Measurements from ENCODE around the gene PIGU. TPM values are rescaled to one million over a fixed set of nuclear protein-coding genes. Genes with fewer than 3 reads are reported as not detected.
"Not testable (repeated sequence)": the region's sequence is repeated elsewhere in the genome, so short reads cannot be mapped to it uniquely, and the experiment has no call there.

The PIGU gene
- total RNA-seq, 4 donors from 2014 or later: 5.1 to 16.4 (median 8.5) TPM

GRCh38 chr20:34524426-34524825, 152.5 kb downstream of the PIGU start:
- DNase-seq (ENCODE audit: low spot score in 2 of 2): peak; percentile 8 to 71
- intact Hi-C loops (cut with DNase I; ENCODE audit: low total_unique reads): no loop called here
- TF ChIP-seq CTCF (IDR thresholded peaks at IDR 0.05) (no peak), POLR2A (IDR thresholded peaks at IDR 0.05) (no peak)
- WGBS, 2 donors: 86 to 88% methylated on average over 11 of the region's 11 CpGs
- no peak overlapping the region for H3K4me3 ChIP-seq (ENCODE audit: low read depth, poor library complexity, severe bottlenecking)

- intact Hi-C loops (cut with DNase I; ENCODE audit: low total_unique reads): no loop called here
Measured at GRCh38 chr20:34522969-34523871, 153.7 kb downstream of the PIGU start.

GRCh38 chr20:34519841-34520240, 157.1 kb downstream of the PIGU start:
- WGBS, 2 donors: 87 to 88% methylated on average over 10 of the region's 10 CpGs
- intact Hi-C loops (cut with DNase I; ENCODE audit: low total_unique reads): not testable (repeated sequence)

More at GRCh38 chr20:34522969-34523871, 153.7 kb downstream of the PIGU start:
- DNase-seq (ENCODE audit: low spot score in 2 of 2): peak; percentile 15 to 89
- TF ChIP-seq CTCF (IDR thresholded peaks at IDR 0.05) (peak in 1 of 3 donors; percentile 39), POLR2A (IDR thresholded peaks at IDR 0.05) (no peak)
- WGBS, 2 donors: 58% methylated on average over 17 of the region's 17 CpGs
- H3K4me3 ChIP-seq (ENCODE audit: low read depth, poor library complexity, severe bottlenecking): no peak overlapping the region

GRCh38 chr20:34518863-34519262, 158.0 kb downstream of the PIGU start:
- DNase-seq (ENCODE audit: low spot score in 2 of 2): peak in 1 of 2 donors; percentile 77
- H3K4me3 ChIP-seq (ENCODE audit: low read depth, poor library complexity, severe bottlenecking); intact Hi-C loops (cut with DNase I; ENCODE audit: low total_unique reads): not testable (repeated sequence)
- WGBS, 2 donors: 92% methylated on average over 7 of the region's 7 CpGs

More at GRCh38 chr20:34519841-34520240, 157.1 kb downstream of the PIGU start:
- H3K4me3 ChIP-seq (ENCODE audit: low read depth, poor library complexity, severe bottlenecking): not testable (repeated sequence)
- peak in 1 of 2 donors; percentile 78 for DNase-seq (ENCODE audit: low spot score in 2 of 2)

GRCh38 chr20:34517114-34517505, 159.8 kb downstream of the PIGU start:
- H3K4me3 ChIP-seq (ENCODE audit: low read depth, poor library complexity, severe bottlenecking): peak overlapping the region; percentile 82
- intact Hi-C loops (cut with DNase I; ENCODE audit: low total_unique reads): no loop called here
- no peak for TF ChIP-seq POLR2A (IDR thresholded peaks at IDR 0.05)
- TF ChIP-seq CTCF (IDR thresholded peaks at IDR 0.05): no peak
- DNase-seq (ENCODE audit: low spot score in 2 of 2): no peak
- 1 to 3% methylated on average over 3 of the region's 3 CpGs for WGBS, 2 donors

- peak; percentile 97 to 99 for DNase-seq (ENCODE audit: low spot score in 2 of 2)
- intact Hi-C loops (cut with DNase I; ENCODE audit: low total_unique reads): no loop called here
- H3K4me3 ChIP-seq (ENCODE audit: low read depth, poor library complexity, severe bottlenecking): peak within 1 kb of the TSS; percentile 82
- TF ChIP-seq CTCF (IDR thresholded peaks at IDR 0.05) (no peak), POLR2A (IDR thresholded peaks at IDR 0.05) (peak in 1 of 2 donors; percentile 74)
- 0% methylated on average over 53 of the region's 59 CpGs for WGBS, 2 donors
Measured at GRCh38 chr20:34516247-34517113, 160.4 kb downstream of the PIGU start, which contains the start of gene DYNLRB1. Gene DYNLRB1, plus strand, starts transcription at chr20:34516422. Its CDS starts 37 bp downstream, at chr20:34516459.

All from lower leg skin (tissue), 4 donors.